PC-9 (cell line): ENCODE results near the gene PARM1.

Experiments used
- CTCF ChIP-seq: fragments of 200-600 bp; sonication (generic); conservative IDR thresholded peaks from 2 replicates; pipeline ENCODE4 v1.6.1; 2017; ENCODE audit warnings: mixed run types, antibody characterized with exemption, mild to moderate bottlenecking, moderate library complexity
- EZH2 ChIP-seq: fragments of 200-600 bp; sonication (generic); IDR thresholded peaks from 2 replicates; pipeline ENCODE4 v1.8.0; 2017; ENCODE audit warnings: antibody characterized with exemption, low read depth

- TF ChIP-seq EZH2, result no peak
- no peak for TF ChIP-seq CTCF
Observed at GRCh38 chr4:74996996-74997395, 64.1 kb downstream of the PARM1 start.
